Caco-2 (cell line): Measurements from ENCODE around the gene MEGF6. TPM values are rescaled to one million over a fixed set of nuclear protein-coding genes. Genes with fewer than 3 reads are reported as not detected.
A peak's percentile ranks its signal among the peaks of the same experiment; 100 is the strongest.

Source experiments
- BruUV-seq: library from RNA; stranded (reverse); fragments of 400-500 nt; replicated peaks from 2 replicates; lab custom pipeline; 2021; lab: Mats Ljungman, UMichigan
- CTCF ChIA-PET: fragments of 300-600 bp; sonication (Branson Sonifier 250); formaldehyde crosslinking; loops from one replicate; lab custom pipeline; 2022; ENCODE audit warnings: antibody characterized with exemption; lab: Charles Lee
- POLR2A ChIA-PET: fragments of 300-600 bp; sonication (Branson Sonifier 250); formaldehyde crosslinking; loops from one replicate; lab custom pipeline; 2022; ENCODE audit warnings: antibody characterized with exemption; lab: Charles Lee
- DNase-seq, 2 experiments: peaks; one replicate each; pipeline versions ENCODE4 v3.0.0 to v3.0.0-alpha.2; 2020 to 2022
- H3K27me3 ChIP-seq: replicated peaks from 2 replicates; pipeline ENCODE4 v1.6.0; 2011; ENCODE audit warnings: low read length; ENCODE audit not compliant: control insufficient read depth, insufficient read depth
- H3K36me3 ChIP-seq: 2 replicates; pipeline ENCODE4 v1.5.1; 2011; ENCODE audit warnings: low read length; ENCODE audit not compliant: control insufficient read depth, insufficient read depth
- H3K4me1 ChIP-seq: fragments of 250-450 bp; sonication (Bioruptor Pico); 2 replicates; pipeline ENCODE4 v1.5.1; 2020; ENCODE audit warnings: mild to moderate bottlenecking
- H3K4me3 ChIP-seq: 2 replicates; pipeline ENCODE4 v1.5.1; 2011; ENCODE audit warnings: low read depth, mild to moderate bottlenecking, control low read depth, low read length
- H3K9me3 ChIP-seq: fragments of 250-450 bp; sonication (Bioruptor Pico); 2 replicates; pipeline ENCODE4 v1.5.1; 2020; ENCODE audit warnings: mild to moderate bottlenecking, moderate library complexity
- H3K27ac Mint-ChIP-seq: one replicate; pipeline ENCODE4 v1.8.0; 2022; ENCODE audit warnings: mixed read lengths; ENCODE audit not compliant: unreplicated experiment
- H3K27me3 Mint-ChIP-seq: one replicate; pipeline ENCODE4 v1.8.0; 2022; ENCODE audit warnings: mixed read lengths; ENCODE audit not compliant: insufficient read depth, unreplicated experiment
- H3K36me3 Mint-ChIP-seq: one replicate; pipeline ENCODE4 v1.8.0; 2022; ENCODE audit warnings: mild to moderate bottlenecking, mixed read lengths; ENCODE audit not compliant: insufficient read depth, unreplicated experiment
- H3K4me1 Mint-ChIP-seq: one replicate; pipeline ENCODE4 v1.8.0; 2022; ENCODE audit warnings: low read depth, mixed read lengths; ENCODE audit not compliant: unreplicated experiment
- H3K4me3 Mint-ChIP-seq: one replicate; pipeline ENCODE4 v1.8.0; 2022; ENCODE audit warnings: mild to moderate bottlenecking, moderate library complexity, mixed read lengths; ENCODE audit not compliant: unreplicated experiment
- H3K9me3 Mint-ChIP-seq: one replicate; pipeline ENCODE4 v1.8.0; 2022; ENCODE audit warnings: mixed read lengths; ENCODE audit not compliant: unreplicated experiment
- CTCF ChIP-seq, 2 experiments: fragments of 200-600 bp in 1 of 2; IDR thresholded peaks; 1 replicate in 1 of 2; 2 replicates in 1 of 2; pipeline versions ENCODE4 v1.5.1 to v1.8.0; 2011 to 2022; ENCODE audit warnings: antibody characterized with exemption in 1 of 2, control low read depth in 1 of 2, inconsistent platforms in 1 of 2, low read depth in 1 of 2, low read length in 1 of 2, mild to moderate bottlenecking in 1 of 2, moderate library complexity in 1 of 2; ENCODE audit not compliant: insufficient read depth in 1 of 2, severe bottlenecking in 1 of 2, unreplicated experiment in 1 of 2
- intact Hi-C: fragments of 100-400 bp; cut with micrococcal nuclease; formaldehyde crosslinking; loops from one replicate; pipeline ENCODE4 v1.10.0; 2022; ENCODE audit not compliant: unreplicated experiment
- total RNA-seq: library from RNA; stranded (reverse); gene quantifications from 2 replicates; pipeline ENCODE4 v1.2.3, GENCODE V29; 2022

Gene MEGF6
- total RNA-seq, 1 experiment from 2014 or later: 13.3 TPM

GRCh38 chr1:3492545-3493246, 118.6 kb downstream of the MEGF6 start:
- no peak for DNase-seq
- Mint-ChIP-seq H3K9me3 (peaks cover 11% of the 10 kb centered on the region), H3K4me3 (no peak overlapping the region), H3K27me3 (no peaks in the 10 kb centered on the region), H3K27ac (no peak overlapping the region), H3K36me3 (peaks cover 7% of the 10 kb centered on the region), H3K4me1 (no peaks in the 10 kb centered on the region)
- no peak overlapping the region for H3K4me3 ChIP-seq
- no peaks in the 10 kb centered on the region for H3K9me3 ChIP-seq
- H3K27me3 ChIP-seq: no peaks in the 10 kb centered on the region
- H3K36me3 ChIP-seq: no peaks in the 10 kb centered on the region
- ChIA-PET POLR2A (no interaction called here), CTCF (interaction anchor here (1.1 kb wide), 2 partner anchors 40 to 126 kb away, joined by 3 to 6 read pairs; no protein-coding TSS in a partner anchor)
- H3K4me1 ChIP-seq: no peaks in the 10 kb centered on the region
- intact Hi-C loops: no loop called here
- TF ChIP-seq CTCF (IDR thresholded peaks at IDR 0.05; ENCODE audit: insufficient read depth in 1 of 2, low read depth in 1 of 2, low read length in 1 of 2, severe bottlenecking in 1 of 2, unreplicated experiment in 1 of 2): no peak
- BruUV-seq: no TSS peak

GRCh38 chr1:3491291-3492246, 119.7 kb downstream of the MEGF6 start:
- Histone ChIP-seq H3K4me1 (no peaks in the 10 kb centered on the region), H3K9me3 (no peaks in the 10 kb centered on the region), H3K4me3 (no peak overlapping the region), H3K27me3 (no peaks in the 10 kb centered on the region), H3K36me3 (no peaks in the 10 kb centered on the region)
- H3K4me3 Mint-ChIP-seq: peak overlapping the region; percentile 65
- H3K9me3 Mint-ChIP-seq: peaks cover 11% of the 10 kb centered on the region
- intact Hi-C loops: loop anchor here (1.0 kb wide), 2 partner anchors 124 to 128 kb away; no protein-coding TSS in a partner anchor
- H3K27ac Mint-ChIP-seq: no peak overlapping the region
- DNase-seq: peak; percentile 69 to 80
- no TSS peak for BruUV-seq
- no peaks in the 10 kb centered on the region for H3K27me3 Mint-ChIP-seq
- H3K4me1 Mint-ChIP-seq: no peaks in the 10 kb centered on the region
- ChIA-PET CTCF (interaction anchor here (0.6 to 1.9 kb wide), 15 partner anchors 10 to 965 kb away, joined by 3 to 22 read pairs (median 4); partner anchors contain the start of gene PANK4), POLR2A (interaction anchor here (0.7 kb wide), 1 partner anchor 126 kb away, joined by 3 read pairs; no protein-coding TSS in a partner anchor)
- peaks cover 7% of the 10 kb centered on the region for H3K36me3 Mint-ChIP-seq
- peak; percentile 87 to 97 for TF ChIP-seq CTCF (IDR thresholded peaks at IDR 0.05; ENCODE audit: insufficient read depth in 1 of 2, low read depth in 1 of 2, low read length in 1 of 2, severe bottlenecking in 1 of 2, unreplicated experiment in 1 of 2)
